B cell (primary cell): ENCODE measurements around the gene TMEM163. TPM values are rescaled to one million over a fixed set of nuclear protein-coding genes. Genes with fewer than 3 reads are reported as not detected.

ENCODE experiments used
- ATAC-seq: fragments of 200-7000 bp; cut with Tn5 transposase; one replicate; pipeline ENCODE4 v1.10.0; 2021; ENCODE audit warnings: low read depth, mild to moderate bottlenecking, moderate number of reproducible peaks, moderate library complexity
- CTCF ChIA-PET: fragments of 350-600 bp; sonication (Branson Sonifier 250); formaldehyde crosslinking; loops from one replicate; lab custom pipeline; 2021; ENCODE audit warnings: antibody characterized with exemption, inconsistent platforms; lab: Charles Lee
- POLR2A ChIA-PET: fragments of 350-600 bp; sonication (Branson Sonifier 250); formaldehyde crosslinking; loops from one replicate; lab custom pipeline; 2021; ENCODE audit warnings: antibody characterized with exemption; lab: Charles Lee
- DNase-seq: peaks from one replicate; pipeline ENCODE4 v3.0.0; 2013
- H2AFZ ChIP-seq: 2 replicates; pipeline ENCODE4 v1.6.1; 2012; ENCODE audit warnings: mild to moderate bottlenecking, low read depth, low read length; ENCODE audit not compliant: insufficient read depth, poor library complexity, severe bottlenecking
- H3K27ac ChIP-seq, 2 donors: 1 replicate in 1 of 2; 2 replicates in 1 of 2; pipeline ENCODE4 v1.5.1; 2012 to 2013; ENCODE audit warnings: low read length in 2 of 2, mild to moderate bottlenecking in 2 of 2, moderate library complexity in 1 of 2
- H3K27me3 ChIP-seq, 4 experiments: fragments of 200-600 bp in 1 of 4; sonication (generic) in 1 of 4; replicated peaks in 1 of 4; 1 replicate in 2 of 4; 2 replicates in 2 of 4; pipeline versions ENCODE4 v1.6.1 to v1.7.0; 2013 to 2016; ENCODE audit warnings: low read length in 3 of 4, mild to moderate bottlenecking in 2 of 4, mixed read lengths in 1 of 4, moderate library complexity in 1 of 4; ENCODE audit not compliant: insufficient read depth in 4 of 4, control insufficient read depth in 3 of 4; ENCODE audit errors: control extremely low read depth in 1 of 4
- H3K36me3 ChIP-seq, 2 experiments: replicated peaks in 1 of 2; 1 replicate in 1 of 2; 2 replicates in 1 of 2; pipeline versions ENCODE4 v1.6.1 to v1.7.1; 2013; ENCODE audit warnings: low read length in 1 of 2; ENCODE audit not compliant: insufficient read depth in 2 of 2, control insufficient read depth in 1 of 2; ENCODE audit errors: control extremely low read depth in 1 of 2, extremely low read depth in 1 of 2
- H3K4me1 ChIP-seq, 2 donors: fragments of 200-600 bp in 1 of 2; sonication (generic) in 1 of 2; 1 replicate in 1 of 2; 2 replicates in 1 of 2; pipeline versions ENCODE4 v1.5.1 to v1.6.1; 2013 to 2017; ENCODE audit warnings: low read length in 2 of 2; ENCODE audit not compliant: control insufficient read depth in 2 of 2, insufficient read depth in 2 of 2
- H3K4me2 ChIP-seq: replicated peaks from 2 replicates; pipeline ENCODE3; 2012; ENCODE audit warnings: mild to moderate bottlenecking, low read depth, low read length; ENCODE audit not compliant: poor library complexity, severe bottlenecking
- H3K4me3 ChIP-seq, 5 experiments: fragments of 200-600 bp in 1 of 5; sonication (generic) in 1 of 5; 1 replicate in 3 of 5; 2 replicates in 2 of 5; pipeline versions ENCODE4 v1.5.1 to v1.7.0; 2011 to 2016; ENCODE audit warnings: low read length in 4 of 5, mild to moderate bottlenecking in 4 of 5, low read depth in 2 of 5, control low read depth in 1 of 5, moderate library complexity in 1 of 5; ENCODE audit not compliant: insufficient read depth in 1 of 5; ENCODE audit errors: control extremely low read depth in 1 of 5, extremely low read depth in 1 of 5
- H3K79me2 ChIP-seq: fragments of 200-600 bp; sonication (generic); one replicate; pipeline ENCODE4 v1.6.0; 2016; ENCODE audit warnings: low read length; ENCODE audit not compliant: control insufficient read depth, insufficient read depth
- H3K9ac ChIP-seq: fragments of 200-600 bp; sonication (generic); 2 replicates; pipeline ENCODE4 v1.6.1; 2017; ENCODE audit warnings: mild to moderate bottlenecking, low read length, moderate library complexity
- H3K9me3 ChIP-seq, 3 donors: one replicate each; pipeline versions ENCODE4 v1.6.1 to v1.7.1; 2013; ENCODE audit warnings: low read length in 2 of 3; ENCODE audit not compliant: control insufficient read depth in 2 of 3, insufficient read depth in 1 of 3; ENCODE audit errors: control extremely low read depth in 1 of 3
- H4K20me1 ChIP-seq: 2 replicates; pipeline ENCODE4 v1.6.0; 2012; ENCODE audit warnings: mild to moderate bottlenecking, low read length; ENCODE audit not compliant: insufficient read depth, control insufficient read depth, poor library complexity, severe bottlenecking
- H3K27ac Mint-ChIP-seq: one replicate; pipeline ENCODE4 v1.8.0; 2021; ENCODE audit warnings: mixed read lengths
- H3K27me3 Mint-ChIP-seq: one replicate; pipeline ENCODE4 v1.8.0; 2021; ENCODE audit warnings: mixed read lengths
- H3K4me1 Mint-ChIP-seq: one replicate; pipeline ENCODE4 v1.8.0; 2021; ENCODE audit warnings: mixed read lengths
- H3K4me3 Mint-ChIP-seq: one replicate; pipeline ENCODE4 v1.8.0; 2021; ENCODE audit warnings: mixed read lengths
- H3K9me3 Mint-ChIP-seq: one replicate; pipeline ENCODE4 v1.8.0; 2022; ENCODE audit warnings: mixed read lengths; ENCODE audit not compliant: insufficient read depth
- EZH2 ChIP-seq: IDR thresholded peaks from 2 replicates; pipeline ENCODE4 v1.6.1; 2012; ENCODE audit warnings: borderline replicate concordance, low read depth, mild to moderate bottlenecking, moderate library complexity, low read length; ENCODE audit not compliant: insufficient read depth, poor library complexity, severe bottlenecking
- WGBS: methylation state at CpG from one replicate; pipeline ENCODE4 v1.1.5; 2013; ENCODE audit warnings: missing lambda C conversion rate; ENCODE audit not compliant: insufficient coverage; 5-methylcytosine and 5-hydroxymethylcytosine counted together
- intact Hi-C: fragments of 100-400 bp; cut with micrococcal nuclease; formaldehyde crosslinking; loops from one replicate; pipeline ENCODE4 v1.10.0; 2022
- polyA plus RNA-seq: library from polyadenylated mRNA; depleted of rRNA; stranded (reverse); fragments of >200 nt; gene quantifications from 2 replicates; pipeline ENCODE4 v1.2.3, GENCODE V29; 2012
- total RNA-seq, 2 donors: library from RNA; stranded (reverse); fragments of 120-200 nt in 1 of 2; gene quantifications; 1 replicate in 1 of 2; 2 replicates in 1 of 2; pipeline versions ENCODE4 v1.2.3 to v1.2.4, GENCODE V29; 2013 to 2022
- TF ChIP-seq, protein P1 (sequence below): fragments of 200-600 bp; IDR thresholded peaks from one replicate; pipeline ENCODE4 v1.8.0; 2022; ENCODE audit warnings: antibody characterized with exemption, mild to moderate bottlenecking

The TMEM163 gene
- total and polyA plus RNA-seq, 2 donors (not counting 1 experiment from before 2014, with no cell fraction given) = 2.6 to 5.6 TPM

DNA sequence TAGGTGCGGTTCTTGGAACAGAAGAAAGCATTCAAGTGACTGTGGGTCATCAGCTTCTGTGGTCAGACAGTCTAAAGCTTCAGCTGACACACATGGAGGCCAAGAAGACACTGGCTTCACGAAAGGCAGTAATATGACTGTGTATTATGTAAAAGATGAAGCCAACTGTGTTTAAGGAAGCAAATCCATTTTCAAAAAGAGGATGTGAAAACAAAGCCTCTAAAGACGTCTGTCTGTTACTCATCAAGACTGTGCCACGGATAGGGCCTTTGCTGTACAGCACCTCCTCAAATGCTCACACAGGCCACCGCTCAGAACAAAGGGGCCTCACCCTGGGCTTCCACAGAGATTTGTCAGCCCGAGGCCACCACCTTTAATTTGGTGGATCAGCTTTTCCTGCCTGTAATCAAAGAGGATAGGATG lies 21.1 kb upstream of the TMEM163 start:
- Histone ChIP-seq H3K27ac (peak overlapping the region; percentile 86 to 90), H3K4me3 (peak overlapping the region in 2 of 5 experiments; percentile 28 to 46), H3K4me2 (peak overlapping the region; percentile 69), H3K27me3 (no peaks in the 10 kb centered on the region), H3K4me1 (peaks cover 64 to 68% of the 10 kb centered on the region in 2 donors), H4K20me1 (no peaks in the 10 kb centered on the region), H3K9me3 (no peaks in the 10 kb centered on the region), H3K9ac (peak overlapping the region; percentile 40), H3K36me3 (no peaks in the 10 kb centered on the region), H3K79me2 (no peaks in the 10 kb centered on the region), H2AFZ (peak overlapping the region; percentile 37)
- peaks cover 71% of the 10 kb centered on the region for H3K4me1 Mint-ChIP-seq
- POLR2A ChIA-PET = interaction anchor here (0.6 to 2.3 kb wide), 4 partner anchors 18 to 33 kb away, joined by 3 to 7 read pairs (median 4); partner anchors contain the start of gene TMEM163
- H3K27ac Mint-ChIP-seq = peak overlapping the region; percentile 93
- no peaks in the 10 kb centered on the region for H3K9me3 Mint-ChIP-seq
- intact Hi-C loops = loop anchor here (1.0 to 10.0 kb wide), 6 partner anchors 18 to 785 kb away; partner anchors contain the start of genes CCNT2, RAB3GAP1 and TMEM163
- peak; percentile 91 for DNase-seq
- H3K4me3 Mint-ChIP-seq = peak overlapping the region; percentile 62
- 14% methylated on average over 4 of the region's 6 CpGs for WGBS
- ATAC-seq = peak; percentile 81
- TF ChIP-seq EZH2 = no peak
- TF ChIP-seq, protein P1, sequence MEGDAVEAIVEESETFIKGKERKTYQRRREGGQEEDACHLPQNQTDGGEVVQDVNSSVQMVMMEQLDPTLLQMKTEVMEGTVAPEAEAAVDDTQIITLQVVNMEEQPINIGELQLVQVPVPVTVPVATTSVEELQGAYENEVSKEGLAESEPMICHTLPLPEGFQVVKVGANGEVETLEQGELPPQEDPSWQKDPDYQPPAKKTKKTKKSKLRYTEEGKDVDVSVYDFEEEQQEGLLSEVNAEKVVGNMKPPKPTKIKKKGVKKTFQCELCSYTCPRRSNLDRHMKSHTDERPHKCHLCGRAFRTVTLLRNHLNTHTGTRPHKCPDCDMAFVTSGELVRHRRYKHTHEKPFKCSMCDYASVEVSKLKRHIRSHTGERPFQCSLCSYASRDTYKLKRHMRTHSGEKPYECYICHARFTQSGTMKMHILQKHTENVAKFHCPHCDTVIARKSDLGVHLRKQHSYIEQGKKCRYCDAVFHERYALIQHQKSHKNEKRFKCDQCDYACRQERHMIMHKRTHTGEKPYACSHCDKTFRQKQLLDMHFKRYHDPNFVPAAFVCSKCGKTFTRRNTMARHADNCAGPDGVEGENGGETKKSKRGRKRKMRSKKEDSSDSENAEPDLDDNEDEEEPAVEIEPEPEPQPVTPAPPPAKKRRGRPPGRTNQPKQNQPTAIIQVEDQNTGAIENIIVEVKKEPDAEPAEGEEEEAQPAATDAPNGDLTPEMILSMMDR = no peak
- CTCF ChIA-PET = interaction anchor here (0.7 to 1.8 kb wide), 10 partner anchors 17 to 289 kb away, joined by 3 to 9 read pairs (median 4); partner anchors contain the start of gene TMEM163
- no peaks in the 10 kb centered on the region for H3K27me3 Mint-ChIP-seq
